ENCODE results near the gene SLC34A3.

The SLC34A3 gene

GRCh38 chr9:137184881-137185660, 45.6 kb upstream of the SLC34A3 start:
- TF ChIP-seq FOXM1 (IDR thresholded peaks at IDR 0.05; ENCODE audit: borderline replicate concordance, low read depth): no peak
- no peak for TF ChIP-seq ZBTB7A (IDR thresholded peaks at IDR 0.05; ENCODE audit: low read depth)
- no peak for TF ChIP-seq RAD21 (IDR thresholded peaks at IDR 0.05; ENCODE audit: low read depth)
- TF ChIP-seq USF1 (IDR thresholded peaks at IDR 0.05): no peak
- TF ChIP-seq TAF1 (IDR thresholded peaks at IDR 0.05; ENCODE audit: low read depth): no peak
- no peak for TF ChIP-seq NFIC (IDR thresholded peaks at IDR 0.05)
- TF ChIP-seq TCF12 (IDR thresholded peaks at IDR 0.05; ENCODE audit: low read depth): no peak
- TF ChIP-seq EP300 (IDR thresholded peaks at IDR 0.05; ENCODE audit: borderline replicate concordance): no peak
- TF ChIP-seq CEBPB (IDR thresholded peaks at IDR 0.05): no peak
- no peak for TF ChIP-seq CREB1 (IDR thresholded peaks at IDR 0.05; ENCODE audit: low read depth)
- TF ChIP-seq EGR1 (IDR thresholded peaks at IDR 0.05): no peak
- TF ChIP-seq YY1 (IDR thresholded peaks at IDR 0.05; ENCODE audit: low read depth): no peak
- no peak for TF ChIP-seq MAX (IDR thresholded peaks at IDR 0.05)

- no peak for TF ChIP-seq ZBTB7A (IDR thresholded peaks at IDR 0.05; ENCODE audit: low read depth)
- TF ChIP-seq CEBPB (IDR thresholded peaks at IDR 0.05): no peak
- no peak for TF ChIP-seq EP300 (IDR thresholded peaks at IDR 0.05; ENCODE audit: borderline replicate concordance)
- TF ChIP-seq YY1 (IDR thresholded peaks at IDR 0.05; ENCODE audit: low read depth): no peak
- TF ChIP-seq TCF12 (IDR thresholded peaks at IDR 0.05; ENCODE audit: low read depth): no peak
- no peak for TF ChIP-seq TEAD4 (IDR thresholded peaks at IDR 0.05)
- TF ChIP-seq CREB1 (IDR thresholded peaks at IDR 0.05; ENCODE audit: low read depth): no peak
- TF ChIP-seq NFIC (IDR thresholded peaks at IDR 0.05): no peak
- no peak for TF ChIP-seq MAX (IDR thresholded peaks at IDR 0.05)
- TF ChIP-seq, protein P1, sequence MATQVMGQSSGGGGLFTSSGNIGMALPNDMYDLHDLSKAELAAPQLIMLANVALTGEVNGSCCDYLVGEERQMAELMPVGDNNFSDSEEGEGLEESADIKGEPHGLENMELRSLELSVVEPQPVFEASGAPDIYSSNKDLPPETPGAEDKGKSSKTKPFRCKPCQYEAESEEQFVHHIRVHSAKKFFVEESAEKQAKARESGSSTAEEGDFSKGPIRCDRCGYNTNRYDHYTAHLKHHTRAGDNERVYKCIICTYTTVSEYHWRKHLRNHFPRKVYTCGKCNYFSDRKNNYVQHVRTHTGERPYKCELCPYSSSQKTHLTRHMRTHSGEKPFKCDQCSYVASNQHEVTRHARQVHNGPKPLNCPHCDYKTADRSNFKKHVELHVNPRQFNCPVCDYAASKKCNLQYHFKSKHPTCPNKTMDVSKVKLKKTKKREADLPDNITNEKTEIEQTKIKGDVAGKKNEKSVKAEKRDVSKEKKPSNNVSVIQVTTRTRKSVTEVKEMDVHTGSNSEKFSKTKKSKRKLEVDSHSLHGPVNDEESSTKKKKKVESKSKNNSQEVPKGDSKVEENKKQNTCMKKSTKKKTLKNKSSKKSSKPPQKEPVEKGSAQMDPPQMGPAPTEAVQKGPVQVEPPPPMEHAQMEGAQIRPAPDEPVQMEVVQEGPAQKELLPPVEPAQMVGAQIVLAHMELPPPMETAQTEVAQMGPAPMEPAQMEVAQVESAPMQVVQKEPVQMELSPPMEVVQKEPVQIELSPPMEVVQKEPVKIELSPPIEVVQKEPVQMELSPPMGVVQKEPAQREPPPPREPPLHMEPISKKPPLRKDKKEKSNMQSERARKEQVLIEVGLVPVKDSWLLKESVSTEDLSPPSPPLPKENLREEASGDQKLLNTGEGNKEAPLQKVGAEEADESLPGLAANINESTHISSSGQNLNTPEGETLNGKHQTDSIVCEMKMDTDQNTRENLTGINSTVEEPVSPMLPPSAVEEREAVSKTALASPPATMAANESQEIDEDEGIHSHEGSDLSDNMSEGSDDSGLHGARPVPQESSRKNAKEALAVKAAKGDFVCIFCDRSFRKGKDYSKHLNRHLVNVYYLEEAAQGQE (IDR thresholded peaks at IDR 0.05; ENCODE audit: low read depth): no peak
- TF ChIP-seq USF1 (IDR thresholded peaks at IDR 0.05): no peak
These were observed 44.8 kb upstream of the SLC34A3 start for GRCh38 chr9:137185921-137186320.

DNA sequence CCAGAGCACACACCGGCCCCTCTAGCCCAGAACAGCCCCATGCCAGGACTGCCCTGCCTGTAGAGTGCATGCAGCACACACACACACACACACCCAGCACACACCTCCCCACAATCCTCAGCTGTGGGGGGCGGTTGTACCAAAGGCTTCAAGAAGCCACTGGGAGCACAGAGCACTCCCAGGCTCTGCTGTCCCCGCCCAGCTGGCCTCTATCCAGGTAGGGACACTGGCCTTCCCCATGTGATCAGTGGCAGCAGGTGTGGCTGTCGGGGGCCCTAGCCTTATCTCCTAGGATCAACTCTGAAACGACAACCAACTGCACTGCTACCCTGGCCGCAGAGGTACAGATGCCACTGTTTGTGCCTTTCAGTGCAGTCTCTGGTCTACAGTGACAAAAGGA, 44.3 kb upstream of the SLC34A3 start:
- TF ChIP-seq ZBTB7A (IDR thresholded peaks at IDR 0.05; ENCODE audit: low read depth) (no peak), TAF1 (IDR thresholded peaks at IDR 0.05; ENCODE audit: low read depth) (no peak), NFIC (IDR thresholded peaks at IDR 0.05) (no peak), FOXM1 (IDR thresholded peaks at IDR 0.05; ENCODE audit: borderline replicate concordance, low read depth) (no peak), EGR1 (IDR thresholded peaks at IDR 0.05) (no peak), YY1 (IDR thresholded peaks at IDR 0.05; ENCODE audit: low read depth) (no peak), TCF12 (IDR thresholded peaks at IDR 0.05; ENCODE audit: low read depth) (no peak), RAD21 (IDR thresholded peaks at IDR 0.05; ENCODE audit: low read depth) (no peak), USF1 (IDR thresholded peaks at IDR 0.05) (no peak), MAX (IDR thresholded peaks at IDR 0.05) (no peak), TEAD4 (IDR thresholded peaks at IDR 0.05) (no peak)
- TF ChIP-seq, protein P1 (IDR thresholded peaks at IDR 0.05; ENCODE audit: low read depth): no peak

DNA sequence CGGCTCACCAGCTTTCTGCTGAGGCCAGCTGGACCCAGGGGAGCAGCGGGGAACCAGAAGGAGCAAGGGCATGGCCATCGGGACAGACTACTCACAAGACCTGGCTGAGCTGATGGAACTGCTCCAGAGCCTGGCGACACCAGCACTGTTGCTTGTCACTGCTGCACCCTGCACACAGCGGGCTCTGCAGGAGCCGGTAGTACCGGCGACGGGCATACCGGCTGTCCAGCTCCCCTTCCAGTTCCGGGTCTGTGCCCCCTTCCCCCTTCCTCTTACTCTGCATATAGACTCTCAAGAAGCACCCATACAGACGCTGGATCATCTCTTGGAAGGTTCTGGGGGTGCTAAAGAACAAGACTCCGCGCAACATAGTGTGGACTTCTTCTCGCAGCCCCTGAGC, 43.3 kb upstream of the SLC34A3 start:
- TF ChIP-seq TAF1 (IDR thresholded peaks at IDR 0.05; ENCODE audit: low read depth) (no peak), RAD21 (IDR thresholded peaks at IDR 0.05; ENCODE audit: low read depth) (no peak), CREB1 (IDR thresholded peaks at IDR 0.05; ENCODE audit: low read depth) (no peak), MAX (IDR thresholded peaks at IDR 0.05) (no peak), USF1 (IDR thresholded peaks at IDR 0.05) (no peak), NFIC (IDR thresholded peaks at IDR 0.05) (no peak)
- TF ChIP-seq, protein P1 (IDR thresholded peaks at IDR 0.05; ENCODE audit: low read depth): no peak
